ENCODE results near the gene MEIS1.

DNA sequence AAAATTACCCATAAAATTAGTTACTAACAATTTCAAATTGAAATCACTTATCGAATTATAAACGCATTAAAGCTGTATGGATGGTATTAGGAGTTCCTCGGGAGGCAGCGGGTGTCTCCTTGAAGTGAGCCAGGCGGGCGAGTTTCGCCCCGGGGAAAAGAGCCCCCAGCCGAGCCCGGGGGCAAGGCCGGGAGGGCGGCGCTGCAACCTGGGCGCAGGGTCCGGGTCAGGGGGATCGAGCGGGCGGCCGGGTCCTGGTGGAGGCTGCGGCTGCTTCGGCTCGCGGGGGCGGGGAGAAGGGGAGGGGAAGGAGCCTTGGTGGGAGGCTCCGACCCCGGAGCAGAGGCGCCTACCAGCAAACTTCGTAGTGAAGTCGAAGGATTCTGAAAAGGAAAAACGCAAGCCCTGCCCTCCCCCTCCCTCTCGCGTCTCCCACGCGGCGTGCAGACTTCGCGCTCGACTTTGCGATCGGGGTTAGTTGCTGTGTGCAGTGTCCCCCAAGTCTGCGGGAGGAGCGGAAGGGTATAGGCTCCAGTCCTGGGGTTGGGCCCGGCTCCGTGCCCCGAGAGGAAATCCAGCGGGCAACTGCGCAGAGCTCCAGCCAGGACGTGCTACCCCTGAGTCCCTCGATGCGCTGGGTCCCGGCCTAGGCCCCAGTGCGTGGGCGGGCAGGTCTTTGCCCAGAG is 140.8 kb downstream of the MEIS1 start:
- TF ChIP-seq, protein P1, sequence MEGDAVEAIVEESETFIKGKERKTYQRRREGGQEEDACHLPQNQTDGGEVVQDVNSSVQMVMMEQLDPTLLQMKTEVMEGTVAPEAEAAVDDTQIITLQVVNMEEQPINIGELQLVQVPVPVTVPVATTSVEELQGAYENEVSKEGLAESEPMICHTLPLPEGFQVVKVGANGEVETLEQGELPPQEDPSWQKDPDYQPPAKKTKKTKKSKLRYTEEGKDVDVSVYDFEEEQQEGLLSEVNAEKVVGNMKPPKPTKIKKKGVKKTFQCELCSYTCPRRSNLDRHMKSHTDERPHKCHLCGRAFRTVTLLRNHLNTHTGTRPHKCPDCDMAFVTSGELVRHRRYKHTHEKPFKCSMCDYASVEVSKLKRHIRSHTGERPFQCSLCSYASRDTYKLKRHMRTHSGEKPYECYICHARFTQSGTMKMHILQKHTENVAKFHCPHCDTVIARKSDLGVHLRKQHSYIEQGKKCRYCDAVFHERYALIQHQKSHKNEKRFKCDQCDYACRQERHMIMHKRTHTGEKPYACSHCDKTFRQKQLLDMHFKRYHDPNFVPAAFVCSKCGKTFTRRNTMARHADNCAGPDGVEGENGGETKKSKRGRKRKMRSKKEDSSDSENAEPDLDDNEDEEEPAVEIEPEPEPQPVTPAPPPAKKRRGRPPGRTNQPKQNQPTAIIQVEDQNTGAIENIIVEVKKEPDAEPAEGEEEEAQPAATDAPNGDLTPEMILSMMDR (IDR thresholded peaks at IDR 0.05) = peak in 1 of 3 donors; percentile 4
- TF ChIP-seq POLR2A (IDR thresholded peaks at IDR 0.05) (no peak), POLR2AphosphoS5 (IDR thresholded peaks at IDR 0.05) (peak in 1 of 3 donors; percentile 15)
